Ascending aorta (tissue), 2 donors: Measurements from ENCODE around the gene TICAM1. TPM values are rescaled to one million over a fixed set of nuclear protein-coding genes. Genes with fewer than 3 reads are reported as not detected.
A peak's percentile ranks its signal among the peaks of the same experiment; 100 is the strongest.
"Not testable (repeated sequence)": the region's sequence is repeated elsewhere in the genome, so short reads cannot be mapped to it uniquely, and the experiment has no call there.

Experiments used
- DNase-seq, 2 donors: peaks; one replicate each; pipeline ENCODE4 v3.0.0-alpha.2; 2019; ENCODE audit warnings: low spot score in 2 of 2
- H3K27ac ChIP-seq, 2 donors: fragments of 200-600 bp; sonication (generic); one replicate each; pipeline ENCODE4 v1.5.1; 2016 to 2017; ENCODE audit warnings: mild to moderate bottlenecking in 1 of 2
- H3K27me3 ChIP-seq: fragments of 200-600 bp; sonication (generic); one replicate; pipeline ENCODE4 v1.5.1; 2017
- H3K36me3 ChIP-seq, 2 donors: fragments of 200-600 bp; sonication (generic); one replicate each; pipeline ENCODE4 v1.5.1; 2016
- H3K4me1 ChIP-seq, 2 donors: fragments of 200-600 bp; sonication (generic); one replicate each; pipeline ENCODE4 v1.5.1; 2016 to 2017; ENCODE audit warnings: mild to moderate bottlenecking in 1 of 2
- H3K4me3 ChIP-seq, 2 donors: fragments of 200-600 bp; sonication (generic); one replicate each; pipeline ENCODE4 v1.5.1; 2016 to 2017; ENCODE audit warnings: mild to moderate bottlenecking in 1 of 2
- H3K9me3 ChIP-seq, 2 donors: fragments of 200-600 bp; sonication (generic); one replicate each; pipeline ENCODE4 v1.5.1; 2016
- CTCF ChIP-seq, 3 experiments: fragments of 200-600 bp in 2 of 3; fragments of 450-650 bp in 1 of 3; sonication (generic) in 2 of 3; IDR thresholded peaks; one replicate each; pipeline ENCODE4 v1.5.1; 2016 to 2019; ENCODE audit warnings: antibody characterized with exemption in 3 of 3, mild to moderate bottlenecking in 1 of 3, moderate library complexity in 1 of 3
- intact Hi-C: fragments of 100-400 bp; cut with DNase I; formaldehyde crosslinking; loops from one replicate; pipeline ENCODE4 v1.15.1; 2023
- total RNA-seq: library from RNA; depleted of rRNA; stranded (reverse); fragments of >200 nt; gene quantifications from one replicate; pipeline ENCODE4 v1.1.0, GENCODE V29; 2016

The TICAM1 gene
- total RNA-seq, 1 donor from 2014 or later: 20.3 TPM

- Histone ChIP-seq H3K36me3 (peaks cover 37 to 43% of the 10 kb centered on the region in 2 donors), H3K27ac (no peak overlapping the region), H3K4me3 (no peak overlapping the region), H3K27me3 (no peaks in the 10 kb centered on the region), H3K9me3 (no peaks in the 10 kb centered on the region), H3K4me1 (peaks cover 12 to 19% of the 10 kb centered on the region in 2 donors)
- DNase-seq: no peak
- TF ChIP-seq CTCF (IDR thresholded peaks at IDR 0.05): no peak
- intact Hi-C loops: loop anchor here (5.0 kb wide), 1 partner anchor 117 kb away; no protein-coding TSS in a partner anchor
Measured at GRCh38 chr19:4794971-4795370, 36.5 kb downstream of the TICAM1 start.

GRCh38 chr19:4793278-4793677 is 38.2 kb downstream of the TICAM1 start:
- H3K27me3 ChIP-seq, DNase-seq, H3K27ac ChIP-seq, H3K9me3 ChIP-seq: not testable (repeated sequence)
- intact Hi-C loops: loop anchor here (5.0 kb wide), 1 partner anchor 119 kb away; no protein-coding TSS in a partner anchor
- Histone ChIP-seq H3K4me3 (peak overlapping the region in 1 of 2 donors; percentile 86), H3K4me1 (peaks cover 12 to 19% of the 10 kb centered on the region in 2 donors), H3K36me3 (peaks cover 32 to 35% of the 10 kb centered on the region in 2 donors)

- H3K36me3 ChIP-seq: peaks cover 32 to 35% of the 10 kb centered on the region in 2 donors
- not testable (repeated sequence) for DNase-seq, H3K27ac ChIP-seq, H3K27me3 ChIP-seq, H3K9me3 ChIP-seq
- intact Hi-C loops: loop anchor here (5.0 kb wide), 1 partner anchor 119 kb away; no protein-coding TSS in a partner anchor
- H3K4me1 ChIP-seq: peaks cover 12 to 19% of the 10 kb centered on the region in 2 donors
- H3K4me3 ChIP-seq: peak overlapping the region; percentile 72 to 86
Measured at GRCh38 chr19:4792866-4793195, 38.7 kb downstream of the TICAM1 start.

- Histone ChIP-seq H3K4me3 (peak overlapping the region; percentile 72 to 86), H3K27ac (peak overlapping the region; percentile 86 to 89), H3K36me3 (peaks cover 27 to 30% of the 10 kb centered on the region in 2 donors), H3K4me1 (peaks cover 12 to 19% of the 10 kb centered on the region in 2 donors)
- H3K27me3 ChIP-seq, H3K9me3 ChIP-seq, DNase-seq: not testable (repeated sequence)
- intact Hi-C loops: loop anchor here (5.0 kb wide), 1 partner anchor 120 kb away; no protein-coding TSS in a partner anchor
Measured at GRCh38 chr19:4792019-4792865, 39.3 kb downstream of the TICAM1 start.

GRCh38 chr19:4791183-4792018 is 40.1 kb downstream of the TICAM1 start, which contains the start of gene FEM1A:
Gene FEM1A, plus strand, starts transcription at chr19:4791734. Its CDS starts 121 bp downstream, at chr19:4791855.
- Histone ChIP-seq H3K36me3 (peaks cover 22 to 24% of the 10 kb centered on the region in 2 donors), H3K27me3 (no peaks in the 10 kb centered on the region), H3K4me3 (peak within 1 kb of the TSS; percentile 72 to 86), H3K9me3 (no peaks in the 10 kb centered on the region), H3K4me1 (peaks cover 12 to 19% of the 10 kb centered on the region in 2 donors), H3K27ac (peak within 1 kb of the TSS; percentile 86 to 89)
- DNase-seq: peak; percentile 100
- TF ChIP-seq CTCF (IDR thresholded peaks at IDR 0.05): peak; percentile 96 to 98 (median 98)
- intact Hi-C loops: loop anchor here (1.0 to 5.0 kb wide), 5 partner anchors 59 to 233 kb away; partner anchors contain the start of genes MYDGF and SEMA6B

GRCh38 chr19:4786412-4787016 is 45.0 kb downstream of the TICAM1 start:
- H3K27me3 ChIP-seq, H3K36me3 ChIP-seq, DNase-seq, H3K4me3 ChIP-seq, H3K4me1 ChIP-seq, H3K27ac ChIP-seq, intact Hi-C loops, H3K9me3 ChIP-seq: not testable (repeated sequence)

- intact Hi-C loops: no loop called here
- H3K27ac ChIP-seq: no peak overlapping the region
- no peak for DNase-seq
- H3K27me3 ChIP-seq: no peaks in the 10 kb centered on the region
- H3K4me3 ChIP-seq: no peak overlapping the region
- no peaks in the 10 kb centered on the region for H3K9me3 ChIP-seq
- no peak for TF ChIP-seq CTCF (IDR thresholded peaks at IDR 0.05)
- no peaks in the 10 kb centered on the region for H3K4me1 ChIP-seq
- H3K36me3 ChIP-seq: no peaks in the 10 kb centered on the region
Measured at GRCh38 chr19:4781801-4782200, 49.7 kb downstream of the TICAM1 start.
